HCT116 (cell line): Measurements from ENCODE around the gene RAB31.

ENCODE experiments used
- EZH2 ChIP-seq: fragments of 200-600 bp; sonication (generic); IDR thresholded peaks from 2 replicates; pipeline ENCODE4 v1.6.1; 2017; ENCODE audit warnings: antibody characterized with exemption, mixed run types
- POLR2A ChIP-seq: IDR thresholded peaks from 2 replicates; pipeline ENCODE4 v1.7.0; 2011; ENCODE audit warnings: borderline replicate concordance; ENCODE audit not compliant: insufficient read depth, insufficient read length; ENCODE audit errors: extremely low read depth
- POLR2AphosphoS5 ChIP-seq: IDR thresholded peaks from 2 replicates; pipeline ENCODE4 v1.6.1; 2011; ENCODE audit warnings: mild to moderate bottlenecking, low read depth, low read length, moderate library complexity
- YY1 ChIP-seq: IDR thresholded peaks from 2 replicates; pipeline ENCODE4 v1.6.1; 2011; ENCODE audit warnings: low read length, low read depth, moderate library complexity, mild to moderate bottlenecking; ENCODE audit not compliant: insufficient replicate concordance; ENCODE audit errors: extremely low read depth
- ZNF274 ChIP-seq: fragments of 200-500 bp; sonication (Bioruptor generic); IDR thresholded peaks from 2 replicates; pipeline ENCODE4 v1.6.1; 2014; ENCODE audit warnings: mild to moderate bottlenecking, low read depth, low read length, inconsistent platforms
- TF ChIP-seq, protein P1 (sequence below): IDR thresholded peaks from 2 replicates; pipeline ENCODE4 v1.6.1; 2012
- TF ChIP-seq, protein P2 (sequence below), 3 experiments: fragments of 200-600 bp in 1 of 3; sonication (generic) in 1 of 3; IDR thresholded peaks in 2 of 3; conservative IDR thresholded peaks in 1 of 3; 2 replicates each; pipeline ENCODE4 v1.5.1; 2012 to 2017; ENCODE audit warnings: low read depth in 2 of 3, low read length in 2 of 3, antibody characterized with exemption in 1 of 3, borderline replicate concordance in 1 of 3, control low read depth in 1 of 3, mild to moderate bottlenecking in 1 of 3, mixed read lengths in 1 of 3, mixed run types in 1 of 3, moderate library complexity in 1 of 3; ENCODE audit not compliant: insufficient read depth in 1 of 3

DNA sequence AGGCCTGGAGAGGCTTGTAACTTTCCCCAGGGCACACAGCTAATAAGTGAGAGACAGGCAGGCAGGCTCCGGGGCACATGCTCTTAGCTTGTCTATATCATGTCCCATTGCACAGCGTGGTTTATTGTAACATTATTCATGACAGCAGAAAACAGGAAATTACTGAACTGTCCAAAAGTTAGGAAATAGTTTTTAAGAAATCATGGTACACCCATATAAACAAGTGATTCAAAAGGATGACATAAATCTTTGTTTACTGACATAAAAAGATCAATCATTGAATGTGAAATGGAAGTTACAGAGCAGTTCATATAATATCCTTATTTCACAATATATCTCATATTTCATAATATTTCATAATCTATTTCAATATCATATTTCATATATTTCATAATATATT is 143.4 kb downstream of the RAB31 start:
- TF ChIP-seq EZH2 (no peak), ZNF274 (no peak), POLR2A (no peak), POLR2AphosphoS5 (no peak), YY1 (no peak)
- TF ChIP-seq, protein P1, sequence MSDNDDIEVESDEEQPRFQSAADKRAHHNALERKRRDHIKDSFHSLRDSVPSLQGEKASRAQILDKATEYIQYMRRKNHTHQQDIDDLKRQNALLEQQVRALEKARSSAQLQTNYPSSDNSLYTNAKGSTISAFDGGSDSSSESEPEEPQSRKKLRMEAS = no peak
- TF ChIP-seq, protein P2, sequence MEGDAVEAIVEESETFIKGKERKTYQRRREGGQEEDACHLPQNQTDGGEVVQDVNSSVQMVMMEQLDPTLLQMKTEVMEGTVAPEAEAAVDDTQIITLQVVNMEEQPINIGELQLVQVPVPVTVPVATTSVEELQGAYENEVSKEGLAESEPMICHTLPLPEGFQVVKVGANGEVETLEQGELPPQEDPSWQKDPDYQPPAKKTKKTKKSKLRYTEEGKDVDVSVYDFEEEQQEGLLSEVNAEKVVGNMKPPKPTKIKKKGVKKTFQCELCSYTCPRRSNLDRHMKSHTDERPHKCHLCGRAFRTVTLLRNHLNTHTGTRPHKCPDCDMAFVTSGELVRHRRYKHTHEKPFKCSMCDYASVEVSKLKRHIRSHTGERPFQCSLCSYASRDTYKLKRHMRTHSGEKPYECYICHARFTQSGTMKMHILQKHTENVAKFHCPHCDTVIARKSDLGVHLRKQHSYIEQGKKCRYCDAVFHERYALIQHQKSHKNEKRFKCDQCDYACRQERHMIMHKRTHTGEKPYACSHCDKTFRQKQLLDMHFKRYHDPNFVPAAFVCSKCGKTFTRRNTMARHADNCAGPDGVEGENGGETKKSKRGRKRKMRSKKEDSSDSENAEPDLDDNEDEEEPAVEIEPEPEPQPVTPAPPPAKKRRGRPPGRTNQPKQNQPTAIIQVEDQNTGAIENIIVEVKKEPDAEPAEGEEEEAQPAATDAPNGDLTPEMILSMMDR (IDR thresholded peaks at IDR 0.05 in 2 of 3, conservative IDR thresholded peaks at IDR 0.05 in 1 of 3; ENCODE audit: borderline replicate concordance in 1 of 3, insufficient read depth in 1 of 3, low read depth in 2 of 3, low read length in 2 of 3) = no peak
